HCT116 (cell line): ENCODE measurements around the gene H2AZ2. TPM values are rescaled to one million over a fixed set of nuclear protein-coding genes. Genes with fewer than 3 reads are reported as not detected.

Source experiments
- ATAC-seq: fragments of 200-7000 bp; cut with Tn5 transposase; 2 replicates; pipeline ENCODE4 v1.9.1; 2020; ENCODE audit warnings: mild to moderate bottlenecking, moderate library complexity
- BruUV-seq: library from RNA; stranded (reverse); fragments of 400-500 nt; replicated peaks from 2 replicates; lab custom pipeline; 2021; lab: Mats Ljungman, UMichigan
- CTCF ChIA-PET: fragments of 300-600 bp; sonication (Branson Sonifier 250); formaldehyde crosslinking; loops from one replicate; lab custom pipeline; 2021; ENCODE audit warnings: antibody characterized with exemption; lab: Charles Lee
- POLR2A ChIA-PET: fragments of 300-600, 350-600 bp; sonication (Branson Sonifier 250); formaldehyde crosslinking; loops from one replicate; lab custom pipeline; 2021; ENCODE audit warnings: antibody characterized with exemption; lab: Charles Lee
- RAD21 ChIA-PET, 2 experiments: fragments of 300-600 bp; sonication (Branson Sonifier 250); formaldehyde crosslinking; loops; one replicate each; lab custom pipeline; 2023; ENCODE audit warnings: low total read pairs in 2 of 2; ENCODE audit not compliant: uncharacterized antibody in 2 of 2, unreplicated experiment in 2 of 2, low non-redundant PET in 1 of 2; lab: Charles Lee
- DNase-seq: peaks from one replicate; pipeline ENCODE4 v3.0.0-alpha.2; 2010; ENCODE audit warnings: low read depth, low spot score
- H2AFZ ChIP-seq: fragments of 200-600 bp; shearing (Covaris generic), sonication (generic); 2 replicates; pipeline ENCODE4 v1.6.1; 2017; ENCODE audit warnings: low read depth, mixed run types, mixed read lengths, antibody characterized with exemption, low read length; ENCODE audit not compliant: poor library complexity, severe bottlenecking
- H3K27ac ChIP-seq: 2 replicates; pipeline ENCODE4 v1.5.1; 2012; ENCODE audit warnings: low read depth, low read length
- H3K27me3 ChIP-seq: fragments of 200-600 bp; sonication (generic); 2 replicates; pipeline ENCODE4 v1.6.1; 2016; ENCODE audit warnings: mixed run types, low read length, mixed read lengths; ENCODE audit not compliant: insufficient read depth
- H3K36me3 ChIP-seq, 2 experiments: fragments of 200-500 bp in 1 of 2; fragments of 200-600 bp in 1 of 2; sonication (Bioruptor generic) in 1 of 2; sonication (generic) in 1 of 2; 2 replicates each; pipeline versions ENCODE4 v1.5.1 to v1.6.1; 2014 to 2016; ENCODE audit warnings: low read length in 2 of 2, inconsistent platforms in 1 of 2, mixed read lengths in 1 of 2, mixed run types in 1 of 2; ENCODE audit not compliant: insufficient read depth in 2 of 2, control insufficient read depth in 1 of 2
- H3K4me1 ChIP-seq, 2 experiments: fragments of 200-600 bp in 1 of 2; sonication (generic) in 1 of 2; 2 replicates each; pipeline versions ENCODE4 v1.5.1 to v1.6.1; 2012 to 2017; ENCODE audit warnings: low read length in 2 of 2, inconsistent platforms in 1 of 2, mild to moderate bottlenecking in 1 of 2, mixed read lengths in 1 of 2, mixed run types in 1 of 2, moderate library complexity in 1 of 2; ENCODE audit not compliant: insufficient read depth in 2 of 2, control insufficient read depth in 1 of 2
- H3K4me2 ChIP-seq: fragments of 200-600 bp; sonication (generic); 2 replicates; pipeline ENCODE4 v1.6.1; 2017; ENCODE audit warnings: mixed run types, low read length, mixed read lengths
- H3K4me3 ChIP-seq, 2 experiments: fragments of 200-600 bp in 1 of 2; sonication (generic) in 1 of 2; replicated peaks in 1 of 2; 2 replicates each; pipeline ENCODE4 v1.5.1; 2011 to 2016; ENCODE audit warnings: low read length in 2 of 2, control low read depth in 1 of 2, low read depth in 1 of 2, mild to moderate bottlenecking in 1 of 2, mixed read lengths in 1 of 2, mixed run types in 1 of 2
- H3K79me2 ChIP-seq: fragments of 200-600 bp; sonication (generic); 2 replicates; pipeline ENCODE4 v1.6.1; 2017; ENCODE audit warnings: mild to moderate bottlenecking, mixed run types, low read length, moderate library complexity, mixed read lengths; ENCODE audit not compliant: insufficient read depth
- H3K9ac ChIP-seq: fragments of 200-600 bp; sonication (generic); 2 replicates; pipeline ENCODE4 v1.6.1; 2016; ENCODE audit warnings: low read length, mixed read lengths
- H3K9me2 ChIP-seq: fragments of 200-600 bp; sonication (generic), shearing (Covaris generic); 2 replicates; pipeline ENCODE4 v1.6.1; 2017; ENCODE audit warnings: mixed run types, mild to moderate bottlenecking, moderate library complexity; ENCODE audit not compliant: insufficient read depth
- H3K9me3 ChIP-seq, 2 experiments: fragments of 200-500 bp in 1 of 2; fragments of 200-600 bp in 1 of 2; sonication (Bioruptor generic) in 1 of 2; sonication (generic) in 1 of 2; 2 replicates each; pipeline ENCODE4 v1.6.1; 2014 to 2017; ENCODE audit warnings: low read length in 2 of 2, mixed read lengths in 2 of 2, inconsistent platforms in 1 of 2, low read depth in 1 of 2, mild to moderate bottlenecking in 1 of 2, mixed run types in 1 of 2, moderate library complexity in 1 of 2; ENCODE audit not compliant: control insufficient read depth in 1 of 2, insufficient read depth in 1 of 2
- H4K20me1 ChIP-seq: fragments of 200-600 bp; sonication (generic), shearing (Covaris generic); 2 replicates; pipeline ENCODE4 v1.6.1; 2017; ENCODE audit warnings: mixed run types, mild to moderate bottlenecking, moderate library complexity; ENCODE audit not compliant: insufficient read depth
- ATF3 ChIP-seq: IDR thresholded peaks from 2 replicates; pipeline ENCODE4 v1.6.1; 2012
- CBX3 ChIP-seq: IDR thresholded peaks from 2 replicates; pipeline ENCODE4 v1.6.1; 2012; ENCODE audit warnings: low read depth
- CEBPB ChIP-seq: IDR thresholded peaks from 2 replicates; pipeline ENCODE4 v1.6.1; 2012; ENCODE audit warnings: low read depth
- CTCF ChIP-seq, 3 experiments: fragments of 200-600 bp in 1 of 3; sonication (generic) in 1 of 3; IDR thresholded peaks in 2 of 3; conservative IDR thresholded peaks in 1 of 3; 2 replicates each; pipeline ENCODE4 v1.5.1; 2012 to 2017; ENCODE audit warnings: low read depth in 2 of 3, low read length in 2 of 3, antibody characterized with exemption in 1 of 3, borderline replicate concordance in 1 of 3, control low read depth in 1 of 3, mild to moderate bottlenecking in 1 of 3, mixed read lengths in 1 of 3, mixed run types in 1 of 3, moderate library complexity in 1 of 3; ENCODE audit not compliant: insufficient read depth in 1 of 3
- EGR1 ChIP-seq: IDR thresholded peaks from 2 replicates; pipeline ENCODE4 v1.6.1; 2012; ENCODE audit warnings: low read depth
- ELF1 ChIP-seq: IDR thresholded peaks from 2 replicates; pipeline ENCODE4 v1.6.1; 2012; ENCODE audit warnings: low read depth, borderline replicate concordance
- EZH2 ChIP-seq: fragments of 200-600 bp; sonication (generic); IDR thresholded peaks from 2 replicates; pipeline ENCODE4 v1.6.1; 2017; ENCODE audit warnings: antibody characterized with exemption, mixed run types
- EZH2phosphoT487 ChIP-seq: fragments of 200-600 bp; IDR thresholded peaks from 2 replicates; pipeline ENCODE4 v1.6.1; 2018; ENCODE audit warnings: antibody characterized with exemption, borderline replicate concordance
- FOSL1 ChIP-seq: IDR thresholded peaks from 2 replicates; pipeline ENCODE4 v1.6.1; 2012; ENCODE audit warnings: low read depth
- MAX ChIP-seq: IDR thresholded peaks from 2 replicates; pipeline ENCODE4 v1.6.1; 2012
- POLR2AphosphoS5 ChIP-seq: IDR thresholded peaks from 2 replicates; pipeline ENCODE4 v1.6.1; 2011; ENCODE audit warnings: mild to moderate bottlenecking, low read depth, low read length, moderate library complexity
- RAD21 ChIP-seq: IDR thresholded peaks from 2 replicates; pipeline ENCODE4 v1.6.1; 2012; ENCODE audit warnings: low read depth, mild to moderate bottlenecking
- REST ChIP-seq: IDR thresholded peaks from 2 replicates; pipeline ENCODE4 v1.6.1; 2012; ENCODE audit warnings: low read depth
- SIN3A ChIP-seq: IDR thresholded peaks from 2 replicates; pipeline ENCODE4 v1.6.1; 2012; ENCODE audit warnings: low read depth
- SP1 ChIP-seq: IDR thresholded peaks from 2 replicates; pipeline ENCODE4 v1.6.1; 2012; ENCODE audit warnings: low read depth
- YY1 ChIP-seq: IDR thresholded peaks from 2 replicates; pipeline ENCODE4 v1.6.1; 2011; ENCODE audit warnings: low read length, low read depth, moderate library complexity, mild to moderate bottlenecking; ENCODE audit not compliant: insufficient replicate concordance; ENCODE audit errors: extremely low read depth
- ZFX ChIP-seq: fragments of 450-650 bp; IDR thresholded peaks from 2 replicates; pipeline ENCODE4 v1.6.1; 2017
- ZNF274 ChIP-seq: fragments of 200-500 bp; sonication (Bioruptor generic); IDR thresholded peaks from 2 replicates; pipeline ENCODE4 v1.6.1; 2014; ENCODE audit warnings: mild to moderate bottlenecking, low read depth, low read length, inconsistent platforms
- intact Hi-C: fragments of 100-400 bp; cut with micrococcal nuclease; formaldehyde crosslinking; loops from 2 replicates; pipeline ENCODE4 v1.10.0; 2022
- total RNA-seq: library from RNA; stranded (reverse); gene quantifications from one replicate; pipeline ENCODE4 v1.2.1, GENCODE V29; 2021; ENCODE audit not compliant: unreplicated experiment

Gene H2AZ2
- total RNA-seq, 1 experiment from 2014 or later = 226 TPM

- H2AFZ ChIP-seq = no peak overlapping the region
- POLR2A ChIA-PET = no interaction called here
- peaks cover 0 to 19% of the 10 kb centered on the region in 2 experiments; a peak in 2 of 4 replicates for H3K36me3 ChIP-seq
- CTCF ChIA-PET = no interaction called here
- no peaks in the 10 kb centered on the region for H3K27me3 ChIP-seq
- ATAC-seq (no peak), DNase-seq (no peak)
- no peak overlapping the region for H3K4me2 ChIP-seq
- no peak overlapping the region for H3K9ac ChIP-seq
- no peak overlapping the region for H3K27ac ChIP-seq
- peaks cover 32% of the 10 kb centered on the region for H3K79me2 ChIP-seq
- H3K9me2 ChIP-seq = no peaks in the 10 kb centered on the region
- no TSS peak for BruUV-seq
- H4K20me1 ChIP-seq = no peaks in the 10 kb centered on the region; the same call in 1 of the 2 replicates
- peaks cover 4 to 27% of the 10 kb centered on the region in 2 experiments for H3K4me1 ChIP-seq
- TF ChIP-seq REST (no peak), EZH2phosphoT487 (no peak), CEBPB (no peak), CBX3 (no peak), EGR1 (no peak), RAD21 (no peak), EZH2 (no peak), ELF1 (no peak), SIN3A (no peak), SP1 (no peak), CTCF (IDR thresholded peaks at IDR 0.05 in 2 of 3, conservative IDR thresholded peaks at IDR 0.05 in 1 of 3; ENCODE audit: borderline replicate concordance in 1 of 3, insufficient read depth in 1 of 3, low read depth in 2 of 3, low read length in 2 of 3) (no peak), POLR2AphosphoS5 (no peak), ATF3 (no peak), FOSL1 (no peak), ZFX (no peak), ZNF274 (no peak), YY1 (no peak), MAX (no peak)
- RAD21 ChIA-PET = no interaction called here
- intact Hi-C loops = no loop called here
- no peak overlapping the region for H3K4me3 ChIP-seq
- H3K9me3 ChIP-seq = peaks cover 0 to 11% of the 10 kb centered on the region in 2 experiments; a peak in 1 of 4 replicates
Observed at GRCh38 chr7:44887293-44887692, 39.4 kb upstream of the H2AZ2 start.
